ENCODE results near the gene UQCC2. TPM values are rescaled to one million over a fixed set of nuclear protein-coding genes. Genes with fewer than 3 reads are reported as not detected.

UQCC2 gene
- polyA plus RNA-seq, 1 of the 3 experiments (the other 2 are of a cell fraction), result 59.0 TPM

DNA sequence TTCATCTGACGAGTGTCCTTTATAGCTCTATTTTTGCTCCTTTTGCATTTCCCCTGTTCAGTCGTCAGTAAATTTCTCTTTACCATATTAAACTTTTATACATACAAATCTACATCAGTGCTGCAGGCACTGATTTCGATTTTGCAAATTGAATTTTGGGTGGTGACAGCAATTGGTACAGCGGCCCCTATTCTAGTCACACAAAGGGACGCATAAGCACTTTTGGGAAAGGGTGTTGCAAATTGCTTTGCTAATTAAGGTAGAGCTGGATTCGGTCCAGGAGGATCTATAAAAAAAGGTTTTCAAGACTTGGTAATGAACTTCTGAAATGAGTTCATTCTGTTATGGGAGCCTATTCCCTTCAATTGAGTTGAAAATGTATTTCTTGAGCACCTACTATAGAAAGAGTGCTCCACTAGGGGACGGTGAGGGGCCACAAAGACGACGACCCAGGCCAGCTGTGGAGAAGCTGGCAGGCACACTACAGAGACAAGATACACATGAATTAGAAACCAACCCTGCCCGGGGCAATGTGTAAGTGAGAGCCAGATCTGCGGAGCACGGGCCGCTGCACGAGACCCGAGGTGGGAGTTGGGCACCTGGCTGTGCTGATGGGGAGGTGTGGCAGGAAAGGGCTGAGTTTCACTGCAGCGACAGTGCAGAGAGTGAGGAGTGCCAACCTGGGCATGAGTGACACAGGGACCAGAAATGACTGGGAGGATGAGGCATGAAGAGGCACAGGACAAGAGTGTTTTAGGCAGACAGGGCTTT is 5.4 kb downstream of the UQCC2 start (continued):
- TF ChIP-seq, protein P1, sequence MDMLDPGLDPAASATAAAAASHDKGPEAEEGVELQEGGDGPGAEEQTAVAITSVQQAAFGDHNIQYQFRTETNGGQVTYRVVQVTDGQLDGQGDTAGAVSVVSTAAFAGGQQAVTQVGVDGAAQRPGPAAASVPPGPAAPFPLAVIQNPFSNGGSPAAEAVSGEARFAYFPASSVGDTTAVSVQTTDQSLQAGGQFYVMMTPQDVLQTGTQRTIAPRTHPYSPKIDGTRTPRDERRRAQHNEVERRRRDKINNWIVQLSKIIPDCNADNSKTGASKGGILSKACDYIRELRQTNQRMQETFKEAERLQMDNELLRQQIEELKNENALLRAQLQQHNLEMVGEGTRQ (IDR thresholded peaks at IDR 0.05; ENCODE audit: borderline replicate concordance, low read depth, low read length), result no peak
- TF ChIP-seq, protein P2, sequence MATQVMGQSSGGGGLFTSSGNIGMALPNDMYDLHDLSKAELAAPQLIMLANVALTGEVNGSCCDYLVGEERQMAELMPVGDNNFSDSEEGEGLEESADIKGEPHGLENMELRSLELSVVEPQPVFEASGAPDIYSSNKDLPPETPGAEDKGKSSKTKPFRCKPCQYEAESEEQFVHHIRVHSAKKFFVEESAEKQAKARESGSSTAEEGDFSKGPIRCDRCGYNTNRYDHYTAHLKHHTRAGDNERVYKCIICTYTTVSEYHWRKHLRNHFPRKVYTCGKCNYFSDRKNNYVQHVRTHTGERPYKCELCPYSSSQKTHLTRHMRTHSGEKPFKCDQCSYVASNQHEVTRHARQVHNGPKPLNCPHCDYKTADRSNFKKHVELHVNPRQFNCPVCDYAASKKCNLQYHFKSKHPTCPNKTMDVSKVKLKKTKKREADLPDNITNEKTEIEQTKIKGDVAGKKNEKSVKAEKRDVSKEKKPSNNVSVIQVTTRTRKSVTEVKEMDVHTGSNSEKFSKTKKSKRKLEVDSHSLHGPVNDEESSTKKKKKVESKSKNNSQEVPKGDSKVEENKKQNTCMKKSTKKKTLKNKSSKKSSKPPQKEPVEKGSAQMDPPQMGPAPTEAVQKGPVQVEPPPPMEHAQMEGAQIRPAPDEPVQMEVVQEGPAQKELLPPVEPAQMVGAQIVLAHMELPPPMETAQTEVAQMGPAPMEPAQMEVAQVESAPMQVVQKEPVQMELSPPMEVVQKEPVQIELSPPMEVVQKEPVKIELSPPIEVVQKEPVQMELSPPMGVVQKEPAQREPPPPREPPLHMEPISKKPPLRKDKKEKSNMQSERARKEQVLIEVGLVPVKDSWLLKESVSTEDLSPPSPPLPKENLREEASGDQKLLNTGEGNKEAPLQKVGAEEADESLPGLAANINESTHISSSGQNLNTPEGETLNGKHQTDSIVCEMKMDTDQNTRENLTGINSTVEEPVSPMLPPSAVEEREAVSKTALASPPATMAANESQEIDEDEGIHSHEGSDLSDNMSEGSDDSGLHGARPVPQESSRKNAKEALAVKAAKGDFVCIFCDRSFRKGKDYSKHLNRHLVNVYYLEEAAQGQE (IDR thresholded peaks at IDR 0.05; ENCODE audit: low read depth, low read length), result no peak

- H3K36me3 ChIP-seq (replicated peaks in 1 of 2; ENCODE audit: control insufficient read depth in 1 of 2, insufficient read depth in 2 of 2, low read length in 1 of 2), result peaks cover 7 to 38% of the 10 kb centered on the region in 2 experiments
- H3F3A ChIP-seq (replicated peaks; ENCODE audit: insufficient read depth), result peaks cover 4% of the 10 kb centered on the region
- CTCF ChIA-PET, result interaction anchor here (0.7 to 9.7 kb wide), 4 partner anchors 33 to 438 kb away, joined by 3 to 188 read pairs (median 3); no protein-coding TSS in a partner anchor
- 93% methylated on average over 9 of the region's 9 CpGs for WGBS (ENCODE audit: low lambda C conversion rate)
- no peak overlapping the region for H3K27ac ChIP-seq (ENCODE audit: low read depth in 2 of 2, low read length in 1 of 2)
- H3K4me1 ChIP-seq (ENCODE audit: control insufficient read depth in 1 of 2, insufficient read depth in 2 of 2, low read depth in 1 of 2, low read length in 1 of 2), result peaks cover 2 to 8% of the 10 kb centered on the region in 2 experiments; a peak in 2 of 4 replicates
- no peak overlapping the region for H3K4me3 ChIP-seq (ENCODE audit: low read depth in 2 of 2, low read length in 1 of 2)
- no peak for DNase-seq
- H3K9me3 ChIP-seq, result no peaks in the 10 kb centered on the region
- H3K9me2 ChIP-seq, result no peaks in the 10 kb centered on the region
- TF ChIP-seq, protein P3, sequence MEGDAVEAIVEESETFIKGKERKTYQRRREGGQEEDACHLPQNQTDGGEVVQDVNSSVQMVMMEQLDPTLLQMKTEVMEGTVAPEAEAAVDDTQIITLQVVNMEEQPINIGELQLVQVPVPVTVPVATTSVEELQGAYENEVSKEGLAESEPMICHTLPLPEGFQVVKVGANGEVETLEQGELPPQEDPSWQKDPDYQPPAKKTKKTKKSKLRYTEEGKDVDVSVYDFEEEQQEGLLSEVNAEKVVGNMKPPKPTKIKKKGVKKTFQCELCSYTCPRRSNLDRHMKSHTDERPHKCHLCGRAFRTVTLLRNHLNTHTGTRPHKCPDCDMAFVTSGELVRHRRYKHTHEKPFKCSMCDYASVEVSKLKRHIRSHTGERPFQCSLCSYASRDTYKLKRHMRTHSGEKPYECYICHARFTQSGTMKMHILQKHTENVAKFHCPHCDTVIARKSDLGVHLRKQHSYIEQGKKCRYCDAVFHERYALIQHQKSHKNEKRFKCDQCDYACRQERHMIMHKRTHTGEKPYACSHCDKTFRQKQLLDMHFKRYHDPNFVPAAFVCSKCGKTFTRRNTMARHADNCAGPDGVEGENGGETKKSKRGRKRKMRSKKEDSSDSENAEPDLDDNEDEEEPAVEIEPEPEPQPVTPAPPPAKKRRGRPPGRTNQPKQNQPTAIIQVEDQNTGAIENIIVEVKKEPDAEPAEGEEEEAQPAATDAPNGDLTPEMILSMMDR (IDR thresholded peaks at IDR 0.05), result no peak
- TF ChIP-seq, protein P4, sequence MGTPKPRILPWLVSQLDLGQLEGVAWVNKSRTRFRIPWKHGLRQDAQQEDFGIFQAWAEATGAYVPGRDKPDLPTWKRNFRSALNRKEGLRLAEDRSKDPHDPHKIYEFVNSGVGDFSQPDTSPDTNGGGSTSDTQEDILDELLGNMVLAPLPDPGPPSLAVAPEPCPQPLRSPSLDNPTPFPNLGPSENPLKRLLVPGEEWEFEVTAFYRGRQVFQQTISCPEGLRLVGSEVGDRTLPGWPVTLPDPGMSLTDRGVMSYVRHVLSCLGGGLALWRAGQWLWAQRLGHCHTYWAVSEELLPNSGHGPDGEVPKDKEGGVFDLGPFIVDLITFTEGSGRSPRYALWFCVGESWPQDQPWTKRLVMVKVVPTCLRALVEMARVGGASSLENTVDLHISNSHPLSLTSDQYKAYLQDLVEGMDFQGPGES (IDR thresholded peaks at IDR 0.05; ENCODE audit: low read depth, low read length), result no peak
- no peak for TF ChIP-seq USF1 (IDR thresholded peaks at IDR 0.05; ENCODE audit: borderline replicate concordance, low read depth)
- TF ChIP-seq ELF1 (IDR thresholded peaks at IDR 0.05), result no peak
- TF ChIP-seq YY1 (IDR thresholded peaks at IDR 0.05; ENCODE audit: low read depth), result no peak
- TF ChIP-seq EP300 (IDR thresholded peaks at IDR 0.05; ENCODE audit: borderline replicate concordance in 1 of 2, low read depth in 1 of 2, low read length in 1 of 2), result no peak
- no peak for TF ChIP-seq RAD21 (IDR thresholded peaks at IDR 0.05; ENCODE audit: low read length)
- TF ChIP-seq MXI1 (IDR thresholded peaks at IDR 0.05; ENCODE audit: low read depth, low read length), result no peak
- TF ChIP-seq GATA2 (CRISPR knock-in tag; IDR thresholded peaks at IDR 0.05), result no peak
- no peak for TF ChIP-seq FOXM1 (IDR thresholded peaks at IDR 0.05; ENCODE audit: low read depth)
- no peak for TF ChIP-seq FOXJ3 (CRISPR knock-in tag; IDR thresholded peaks at IDR 0.05)
- no peak for TF ChIP-seq RFX5 (IDR thresholded peaks at IDR 0.05; ENCODE audit: low read length)
- no peak for TF ChIP-seq RXRA (IDR thresholded peaks at IDR 0.05; ENCODE audit: borderline replicate concordance, low read depth)
- TF ChIP-seq SIN3A (IDR thresholded peaks at IDR 0.05; ENCODE audit: borderline replicate concordance, low read depth, low read length), result no peak
- TF ChIP-seq, protein P5, sequence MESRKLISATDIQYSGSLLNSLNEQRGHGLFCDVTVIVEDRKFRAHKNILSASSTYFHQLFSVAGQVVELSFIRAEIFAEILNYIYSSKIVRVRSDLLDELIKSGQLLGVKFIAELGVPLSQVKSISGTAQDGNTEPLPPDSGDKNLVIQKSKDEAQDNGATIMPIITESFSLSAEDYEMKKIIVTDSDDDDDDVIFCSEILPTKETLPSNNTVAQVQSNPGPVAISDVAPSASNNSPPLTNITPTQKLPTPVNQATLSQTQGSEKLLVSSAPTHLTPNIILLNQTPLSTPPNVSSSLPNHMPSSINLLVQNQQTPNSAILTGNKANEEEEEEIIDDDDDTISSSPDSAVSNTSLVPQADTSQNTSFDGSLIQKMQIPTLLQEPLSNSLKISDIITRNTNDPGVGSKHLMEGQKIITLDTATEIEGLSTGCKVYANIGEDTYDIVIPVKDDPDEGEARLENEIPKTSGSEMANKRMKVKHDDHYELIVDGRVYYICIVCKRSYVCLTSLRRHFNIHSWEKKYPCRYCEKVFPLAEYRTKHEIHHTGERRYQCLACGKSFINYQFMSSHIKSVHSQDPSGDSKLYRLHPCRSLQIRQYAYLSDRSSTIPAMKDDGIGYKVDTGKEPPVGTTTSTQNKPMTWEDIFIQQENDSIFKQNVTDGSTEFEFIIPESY (IDR thresholded peaks at IDR 0.05; ENCODE audit: borderline replicate concordance, low read depth), result no peak
- TF ChIP-seq CHD2 (IDR thresholded peaks at IDR 0.05; ENCODE audit: low read length, partially characterized antibody), result no peak
- POLR2A ChIA-PET, result interaction anchor here (0.7 to 1.2 kb wide), 2 partner anchors 98 to 133 kb away, joined by 3 read pairs; no protein-coding TSS in a partner anchor
- no peak overlapping the region for H3K9ac ChIP-seq
- no peaks in the 10 kb centered on the region for H3K27me3 ChIP-seq (ENCODE audit: insufficient read depth)
- no peak overlapping the region for H3K4me2 ChIP-seq
- H4K20me1 ChIP-seq (ENCODE audit: insufficient read depth), result no peaks in the 10 kb centered on the region
- H2AFZ ChIP-seq (ENCODE audit: low read depth), result no peak overlapping the region
- H3K79me2 ChIP-seq (ENCODE audit: insufficient read depth), result peaks cover 18% of the 10 kb centered on the region; the same call in 1 of the 2 replicates
Measured at GRCh38 chr6:33705268-33705885, 6.1 kb downstream of the UQCC2 start.

All from SK-N-SH (cell line).